KMS-11 (cell line): ENCODE measurements around the gene PRKAR2B.

ENCODE experiments used
- H2AFZ ChIP-seq: fragments of 200-600 bp; sonication (generic); 2 replicates; pipeline ENCODE4 v1.6.1; 2016; ENCODE audit warnings: antibody characterized with exemption, mixed run types, low read depth
- H3K27ac ChIP-seq: fragments of 200-600 bp; sonication (generic); 2 replicates; pipeline ENCODE4 v1.6.1; 2016; ENCODE audit warnings: mild to moderate bottlenecking, mixed run types
- H3K27me3 ChIP-seq: fragments of 200-600 bp; sonication (generic); 2 replicates; pipeline ENCODE4 v1.6.1; 2017; ENCODE audit warnings: mild to moderate bottlenecking, low read depth, mixed run types, moderate library complexity; ENCODE audit not compliant: insufficient read depth
- H3K36me3 ChIP-seq: fragments of 200-600 bp; sonication (generic); 2 replicates; pipeline ENCODE4 v1.6.1; 2017; ENCODE audit warnings: mild to moderate bottlenecking, mixed run types; ENCODE audit not compliant: insufficient read depth
- H3K4me1 ChIP-seq: fragments of 200-600 bp; sonication (generic); 2 replicates; pipeline ENCODE4 v1.6.1; 2016; ENCODE audit warnings: mild to moderate bottlenecking, low read depth, mixed run types; ENCODE audit not compliant: poor library complexity, severe bottlenecking
- H3K4me2 ChIP-seq: fragments of 200-600 bp; sonication (generic); 2 replicates; pipeline ENCODE4 v1.7.0; 2016; ENCODE audit warnings: mild to moderate bottlenecking, mixed run types
- H3K4me3 ChIP-seq: fragments of 200-600 bp; sonication (generic); IDR thresholded peaks from 2 replicates; pipeline ENCODE4 v1.6.1; 2017; ENCODE audit warnings: low read depth, low read length, mixed read lengths; ENCODE audit not compliant: insufficient read depth
- H3K79me2 ChIP-seq: fragments of 200-600 bp; sonication (generic); 2 replicates; pipeline ENCODE4 v1.6.1; 2016; ENCODE audit warnings: low read depth, mixed run types; ENCODE audit not compliant: insufficient read depth
- H3K9ac ChIP-seq: fragments of 200-600 bp; sonication (generic); 2 replicates; pipeline ENCODE4 v1.6.1; 2016; ENCODE audit warnings: mild to moderate bottlenecking, mixed run types
- H4K20me1 ChIP-seq: fragments of 200-600 bp; sonication (generic); 2 replicates; pipeline ENCODE4 v1.6.1; 2016; ENCODE audit warnings: mild to moderate bottlenecking, mixed run types; ENCODE audit not compliant: insufficient read depth
- TF ChIP-seq, protein P1 (sequence below): fragments of 200-600 bp; sonication (generic); conservative IDR thresholded peaks from 2 replicates; pipeline ENCODE4 v1.6.1; 2017; ENCODE audit warnings: low read depth, mild to moderate bottlenecking, antibody characterized with exemption, low read length, moderate library complexity, mixed read lengths

The PRKAR2B gene

DNA sequence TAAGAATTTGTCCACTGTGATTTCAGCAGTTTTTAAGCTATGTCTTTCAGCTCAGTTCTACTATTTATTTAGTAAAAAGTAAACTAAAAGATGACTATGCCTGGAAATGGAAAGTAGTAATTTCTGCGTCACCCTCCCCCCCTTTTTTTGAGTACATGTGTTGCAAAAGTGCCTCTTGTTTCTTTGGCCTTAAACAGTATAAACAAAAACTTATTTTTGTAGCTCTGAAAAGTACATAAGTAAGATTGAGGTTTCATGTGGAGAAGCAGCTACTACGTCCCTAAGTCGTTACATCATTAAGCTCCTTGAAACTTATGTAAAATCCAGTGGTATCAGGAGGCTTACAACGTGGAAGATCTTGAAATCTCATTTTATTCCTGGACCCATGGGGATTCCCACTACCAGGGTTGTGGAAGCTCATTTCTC, 78.0 kb downstream of the PRKAR2B start:
- Histone ChIP-seq H4K20me1 (no peaks in the 10 kb centered on the region), H3K4me1 (peaks cover 24% of the 10 kb centered on the region), H2AFZ (no peak overlapping the region), H3K4me3 (no peak overlapping the region), H3K27ac (no peak overlapping the region), H3K9ac (no peak overlapping the region), H3K27me3 (no peaks in the 10 kb centered on the region), H3K79me2 (no peaks in the 10 kb centered on the region), H3K4me2 (no peak overlapping the region), H3K36me3 (no peaks in the 10 kb centered on the region)
- TF ChIP-seq, protein P1, sequence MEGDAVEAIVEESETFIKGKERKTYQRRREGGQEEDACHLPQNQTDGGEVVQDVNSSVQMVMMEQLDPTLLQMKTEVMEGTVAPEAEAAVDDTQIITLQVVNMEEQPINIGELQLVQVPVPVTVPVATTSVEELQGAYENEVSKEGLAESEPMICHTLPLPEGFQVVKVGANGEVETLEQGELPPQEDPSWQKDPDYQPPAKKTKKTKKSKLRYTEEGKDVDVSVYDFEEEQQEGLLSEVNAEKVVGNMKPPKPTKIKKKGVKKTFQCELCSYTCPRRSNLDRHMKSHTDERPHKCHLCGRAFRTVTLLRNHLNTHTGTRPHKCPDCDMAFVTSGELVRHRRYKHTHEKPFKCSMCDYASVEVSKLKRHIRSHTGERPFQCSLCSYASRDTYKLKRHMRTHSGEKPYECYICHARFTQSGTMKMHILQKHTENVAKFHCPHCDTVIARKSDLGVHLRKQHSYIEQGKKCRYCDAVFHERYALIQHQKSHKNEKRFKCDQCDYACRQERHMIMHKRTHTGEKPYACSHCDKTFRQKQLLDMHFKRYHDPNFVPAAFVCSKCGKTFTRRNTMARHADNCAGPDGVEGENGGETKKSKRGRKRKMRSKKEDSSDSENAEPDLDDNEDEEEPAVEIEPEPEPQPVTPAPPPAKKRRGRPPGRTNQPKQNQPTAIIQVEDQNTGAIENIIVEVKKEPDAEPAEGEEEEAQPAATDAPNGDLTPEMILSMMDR: no peak

DNA sequence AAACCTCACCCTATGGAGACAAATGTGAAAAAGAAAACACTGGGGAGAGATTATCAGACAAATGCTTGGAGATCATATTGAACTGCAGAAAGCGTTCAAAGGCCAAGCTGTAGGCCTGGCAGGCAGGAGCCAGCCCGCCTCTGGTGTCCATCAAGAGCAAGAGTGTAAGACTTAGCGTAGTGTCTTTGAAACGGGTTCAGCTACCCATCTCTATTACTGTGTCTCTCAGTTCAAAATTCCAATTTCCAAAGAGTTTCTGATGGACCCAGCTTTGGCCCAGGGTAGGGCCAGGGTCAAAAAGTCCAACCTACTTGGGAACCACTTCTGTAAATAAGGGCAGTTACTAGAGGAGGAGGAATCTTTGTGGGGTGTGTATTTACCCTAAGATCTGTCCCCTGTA, 78.9 kb downstream of the PRKAR2B start:
- H4K20me1 ChIP-seq: no peaks in the 10 kb centered on the region
- no peaks in the 10 kb centered on the region for H3K27me3 ChIP-seq
- H3K9ac ChIP-seq: no peak overlapping the region
- no peak overlapping the region for H3K4me3 ChIP-seq
- H3K27ac ChIP-seq: no peak overlapping the region
- TF ChIP-seq, protein P1: no peak
- H2AFZ ChIP-seq: no peak overlapping the region
- H3K4me1 ChIP-seq: peaks cover 26% of the 10 kb centered on the region
- H3K79me2 ChIP-seq: no peaks in the 10 kb centered on the region
- H3K36me3 ChIP-seq: no peaks in the 10 kb centered on the region
- H3K4me2 ChIP-seq: no peak overlapping the region

DNA sequence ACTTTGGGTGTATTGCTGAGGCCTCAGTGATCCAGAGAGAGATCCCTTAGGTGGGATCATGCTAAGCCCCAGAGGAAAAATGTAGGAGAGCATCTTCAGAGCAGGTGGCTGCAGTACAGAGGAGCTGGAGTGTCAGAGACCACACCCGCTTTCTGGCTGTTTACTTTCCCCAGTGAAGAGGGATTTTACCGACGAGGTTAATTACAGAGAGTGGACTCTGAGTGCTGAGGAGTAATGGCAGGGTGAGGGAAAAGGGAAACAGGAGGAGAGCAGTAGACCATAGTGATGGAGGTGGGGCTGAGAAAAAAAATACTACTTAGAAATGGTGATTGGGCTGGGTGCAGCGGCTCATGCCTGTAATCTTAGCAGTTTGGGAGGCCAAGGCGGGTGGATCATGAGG, 81.0 kb downstream of the PRKAR2B start:
- H4K20me1 ChIP-seq: no peaks in the 10 kb centered on the region
- no peak overlapping the region for H3K4me3 ChIP-seq
- no peak overlapping the region for H3K9ac ChIP-seq
- H3K27me3 ChIP-seq: no peaks in the 10 kb centered on the region
- H3K36me3 ChIP-seq: no peaks in the 10 kb centered on the region
- H3K27ac ChIP-seq: no peak overlapping the region
- peaks cover 26% of the 10 kb centered on the region for H3K4me1 ChIP-seq
- no peak overlapping the region; the same call in 1 of the 2 replicates for H3K4me2 ChIP-seq
- H2AFZ ChIP-seq: no peak overlapping the region
- TF ChIP-seq, protein P1: no peak
- no peaks in the 10 kb centered on the region for H3K79me2 ChIP-seq

DNA sequence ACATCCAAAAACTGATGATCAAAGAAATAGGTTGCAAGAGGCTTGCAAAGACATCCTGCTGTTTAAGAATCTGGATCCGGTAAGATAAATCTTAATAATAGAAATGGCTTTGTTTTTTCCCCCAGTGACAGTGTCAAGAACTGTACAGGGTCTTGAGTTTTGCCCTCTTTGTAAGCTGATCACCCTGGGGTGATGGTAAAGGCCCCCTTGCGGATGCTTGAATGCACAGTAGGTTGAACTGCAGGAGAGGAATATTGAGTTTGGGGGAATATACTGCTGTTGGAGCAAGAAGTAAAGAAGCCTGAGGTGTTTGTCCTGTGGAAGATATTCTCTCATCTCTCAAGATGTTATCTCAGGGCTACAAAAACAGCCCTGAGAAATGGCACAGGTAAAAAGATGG, 83.7 kb downstream of the PRKAR2B start:
- no peak overlapping the region for H2AFZ ChIP-seq
- H3K9ac ChIP-seq: no peak overlapping the region
- H4K20me1 ChIP-seq: no peaks in the 10 kb centered on the region
- H3K4me1 ChIP-seq: peaks cover 26% of the 10 kb centered on the region
- no peak overlapping the region for H3K4me3 ChIP-seq
- no peaks in the 10 kb centered on the region for H3K36me3 ChIP-seq
- H3K27ac ChIP-seq: no peak overlapping the region
- no peak overlapping the region for H3K4me2 ChIP-seq
- TF ChIP-seq, protein P1: no peak
- no peaks in the 10 kb centered on the region for H3K79me2 ChIP-seq
- H3K27me3 ChIP-seq: no peaks in the 10 kb centered on the region
